OCI-LY7 (cell line): ENCODE results near the gene COPS7B. TPM values are rescaled to one million over a fixed set of nuclear protein-coding genes. Genes with fewer than 3 reads are reported as not detected.
"Not testable (repeated sequence)": the region's sequence is repeated elsewhere in the genome, so short reads cannot be mapped to it uniquely, and the experiment has no call there.

ENCODE experiments used
- BruUV-seq: library from RNA; stranded (reverse); fragments of 400-500 nt; replicated peaks from 2 replicates; lab custom pipeline; 2021; lab: Mats Ljungman, UMichigan
- CTCF ChIA-PET: fragments of 300-600 bp; sonication (Branson Sonifier 250); formaldehyde crosslinking; loops from one replicate; lab custom pipeline; 2022; ENCODE audit warnings: antibody characterized with exemption; ENCODE audit not compliant: unreplicated experiment; lab: Charles Lee
- POLR2A ChIA-PET: fragments of 300-600 bp; sonication (Branson Sonifier 250); formaldehyde crosslinking; loops from one replicate; lab custom pipeline; 2022; ENCODE audit warnings: antibody characterized with exemption; lab: Charles Lee
- DNase-seq: peaks from one replicate; pipeline ENCODE4 v3.0.0-alpha.2; 2015; ENCODE audit warnings: low spot score
- H2AFZ ChIP-seq: fragments of 200-600 bp; sonication (generic), shearing (Covaris generic); 2 replicates; pipeline ENCODE4 v1.6.1; 2014; ENCODE audit warnings: mild to moderate bottlenecking, antibody characterized with exemption, low read length, moderate library complexity
- H3K27ac ChIP-seq: fragments of 200-600 bp; sonication (generic); 2 replicates; pipeline ENCODE4 v1.5.1; 2014; ENCODE audit warnings: mixed run types, low read depth, mild to moderate bottlenecking, moderate library complexity, low read length, inconsistent platforms; ENCODE audit not compliant: poor library complexity, severe bottlenecking
- H3K36me3 ChIP-seq: fragments of 200-600 bp; sonication (generic); 2 replicates; pipeline ENCODE4 v1.6.1; 2014; ENCODE audit warnings: mild to moderate bottlenecking, antibody characterized with exemption, low read length, moderate library complexity, mixed read lengths; ENCODE audit not compliant: insufficient read depth
- H3K4me1 ChIP-seq: fragments of 200-600 bp; sonication (generic); 2 replicates; pipeline ENCODE4 v1.5.1; 2014; ENCODE audit warnings: mild to moderate bottlenecking, low read length; ENCODE audit not compliant: insufficient read depth, poor library complexity, severe bottlenecking
- H3K4me2 ChIP-seq: fragments of 200-600 bp; sonication (generic); 2 replicates; pipeline ENCODE4 v1.6.1; 2014; ENCODE audit warnings: mild to moderate bottlenecking, low read length
- H3K4me3 ChIP-seq: fragments of 200-600 bp; sonication (generic); 2 replicates; pipeline ENCODE4 v1.5.1; 2014; ENCODE audit warnings: mild to moderate bottlenecking, low read depth, low read length; ENCODE audit not compliant: poor library complexity, severe bottlenecking
- H3K79me2 ChIP-seq: fragments of 200-600 bp; sonication (generic); 2 replicates; pipeline ENCODE4 v1.6.1; 2016; ENCODE audit warnings: low read depth, mild to moderate bottlenecking, low read length, moderate library complexity, mixed read lengths; ENCODE audit not compliant: insufficient read depth
- H3K9me2 ChIP-seq: fragments of 200-600 bp; sonication (generic); 2 replicates; pipeline ENCODE4 v1.6.1; 2016; ENCODE audit warnings: mild to moderate bottlenecking, low read length, mixed read lengths; ENCODE audit not compliant: insufficient read depth
- H3K9me3 ChIP-seq: fragments of 200-600 bp; sonication (generic); 2 replicates; pipeline ENCODE4 v1.6.1; 2014; ENCODE audit warnings: mild to moderate bottlenecking, mixed run types, low read length, mixed read lengths
- H4K20me1 ChIP-seq: fragments of 200-600 bp; sonication (generic); 2 replicates; pipeline ENCODE4 v1.6.1; 2014; ENCODE audit warnings: mild to moderate bottlenecking, antibody characterized with exemption, low read length, moderate library complexity, mixed read lengths; ENCODE audit not compliant: insufficient read depth
- CTCF ChIP-seq: fragments of 200-600 bp; sonication (generic); conservative IDR thresholded peaks from 2 replicates; pipeline ENCODE4 v1.5.1; 2014; ENCODE audit warnings: mild to moderate bottlenecking, antibody characterized with exemption, low read length, moderate library complexity, mixed read lengths
- EZH2phosphoT487 ChIP-seq: fragments of 200-600 bp; sonication (generic); IDR thresholded peaks from 2 replicates; pipeline ENCODE4 v1.6.1; 2018; ENCODE audit warnings: low read depth, borderline replicate concordance, mild to moderate bottlenecking, mixed run types, antibody characterized with exemption, low read length, moderate library complexity, mixed read lengths
- intact Hi-C: fragments of 100-400 bp; cut with micrococcal nuclease; formaldehyde crosslinking; loops from one replicate; pipeline ENCODE4 v1.10.0; 2022; ENCODE audit not compliant: unreplicated experiment
- total RNA-seq, 2 experiments: library from RNA; depleted of rRNA in 1 of 2; stranded (reverse); fragments of >200 nt in 1 of 2; shearing (Covaris generic) in 1 of 2; gene quantifications; 2 replicates each; pipeline ENCODE4 v1.2.3, GENCODE V29; 2014 to 2022

Gene COPS7B
- total RNA-seq, 2 experiments from 2014 or later, result 50.6 to 76.6 TPM

- H3K27ac ChIP-seq, result no peak overlapping the region
- BruUV-seq, result no TSS peak
- H3K4me2 ChIP-seq, result no peak overlapping the region
- no peak for DNase-seq
- no peaks in the 10 kb centered on the region for H3K9me2 ChIP-seq
- no peak for TF ChIP-seq EZH2phosphoT487
- TF ChIP-seq CTCF, result no peak
- CTCF ChIA-PET, result no interaction called here
- peaks cover 7% of the 10 kb centered on the region for H3K36me3 ChIP-seq
- no peaks in the 10 kb centered on the region for H3K79me2 ChIP-seq
- no peaks in the 10 kb centered on the region for H3K4me1 ChIP-seq
- H3K4me3 ChIP-seq, result no peak overlapping the region
- POLR2A ChIA-PET, result interaction anchor here (0.5 to 0.9 kb wide), 3 partner anchors 18 to 210 kb away, joined by 3 to 4 read pairs (median 3); no protein-coding TSS in a partner anchor
- H3K9me3 ChIP-seq, result no peaks in the 10 kb centered on the region
- no peaks in the 10 kb centered on the region for H4K20me1 ChIP-seq
- intact Hi-C loops, result no loop called here
- H2AFZ ChIP-seq, result no peak overlapping the region
These were observed 42.7 kb upstream of the COPS7B start for GRCh38 chr2:231743376-231744116.

- no peaks in the 10 kb centered on the region for H3K9me2 ChIP-seq
- TF ChIP-seq EZH2phosphoT487 (no peak), CTCF (no peak)
- no peak overlapping the region for H2AFZ ChIP-seq
- no peak overlapping the region for H3K4me3 ChIP-seq
- no peaks in the 10 kb centered on the region for H3K36me3 ChIP-seq
- BruUV-seq, result no TSS peak
- H3K9me3 ChIP-seq, result no peaks in the 10 kb centered on the region
- ChIA-PET CTCF (no interaction called here), POLR2A (interaction anchor here (0.6 to 0.7 kb wide), 3 partner anchors 10 to 638 kb away, joined by 3 to 4 read pairs (median 3); no protein-coding TSS in a partner anchor)
- H3K4me2 ChIP-seq, result no peak overlapping the region
- no peaks in the 10 kb centered on the region for H3K4me1 ChIP-seq
- intact Hi-C loops, result no loop called here
- no peaks in the 10 kb centered on the region for H4K20me1 ChIP-seq
- DNase-seq, result no peak
- H3K27ac ChIP-seq, result no peak overlapping the region
- no peaks in the 10 kb centered on the region for H3K79me2 ChIP-seq
These were observed 40.8 kb upstream of the COPS7B start for GRCh38 chr2:231745303-231746038.

- H3K27ac ChIP-seq, H3K4me2 ChIP-seq, H3K36me3 ChIP-seq, DNase-seq, H3K4me1 ChIP-seq, BruUV-seq, intact Hi-C loops, H3K4me3 ChIP-seq, H4K20me1 ChIP-seq, H3K9me2 ChIP-seq, H2AFZ ChIP-seq, H3K79me2 ChIP-seq, CTCF ChIA-PET, POLR2A ChIA-PET, H3K9me3 ChIP-seq: not testable (repeated sequence)
These were observed 37.9 kb upstream of the COPS7B start for GRCh38 chr2:231748153-231748896.

- H3K27ac ChIP-seq, H3K4me1 ChIP-seq, H3K9me3 ChIP-seq, H3K4me2 ChIP-seq, POLR2A ChIA-PET, H4K20me1 ChIP-seq, CTCF ChIA-PET, DNase-seq, H2AFZ ChIP-seq, BruUV-seq, H3K36me3 ChIP-seq, intact Hi-C loops, H3K9me2 ChIP-seq, H3K79me2 ChIP-seq, H3K4me3 ChIP-seq: not testable (repeated sequence)
These were observed 37.2 kb upstream of the COPS7B start for GRCh38 chr2:231749016-231749415.
